ENCODE data around the gene NQO2.
"Not testable (repeated sequence)": the region's sequence is repeated elsewhere in the genome, so short reads cannot be mapped to it uniquely, and the experiment has no call there.

Gene NQO2

GRCh38 chr6:3045777-3046176 lies 46.1 kb downstream of the NQO2 start:
- no peak for FAIRE-seq

GRCh38 chr6:3046295-3046694 lies 46.6 kb downstream of the NQO2 start:
- no peak for FAIRE-seq

GRCh38 chr6:3048009-3048408 lies 48.3 kb downstream of the NQO2 start:
- not testable (repeated sequence) for FAIRE-seq

- no peak for FAIRE-seq
Measured at GRCh38 chr6:3052481-3053230, 53.0 kb downstream of the NQO2 start.

GRCh38 chr6:3053231-3053508 lies 53.5 kb downstream of the NQO2 start:
- no peak for FAIRE-seq

GRCh38 chr6:3054229-3055157 lies 54.8 kb downstream of the NQO2 start:
- FAIRE-seq, result not testable (repeated sequence)

GRCh38 chr6:3055158-3055499 lies 55.4 kb downstream of the NQO2 start:
- not testable (repeated sequence) for FAIRE-seq

- no peak for FAIRE-seq
Measured at GRCh38 chr6:3057063-3057770, 57.5 kb downstream of the NQO2 start.

- no peak for FAIRE-seq
Measured at GRCh38 chr6:3058957-3059356, 59.3 kb downstream of the NQO2 start.

GRCh38 chr6:3060092-3060491 lies 60.4 kb downstream of the NQO2 start:
- FAIRE-seq, result not testable (repeated sequence)

GRCh38 chr6:3061501-3061941 lies 61.8 kb downstream of the NQO2 start:
- no peak for FAIRE-seq

- FAIRE-seq, result not testable (repeated sequence)
Measured at GRCh38 chr6:3063340-3063732, 63.6 kb downstream of the NQO2 start.

- FAIRE-seq, result no peak
Measured at GRCh38 chr6:3063733-3064700, 64.3 kb downstream of the NQO2 start.

- no peak for FAIRE-seq
Measured at GRCh38 chr6:3068329-3069214, 68.9 kb downstream of the NQO2 start, which contains the start of gene RIPK1. Gene RIPK1, plus strand, starts transcription at chr6:3068494. Its CDS starts 8,330 bp downstream, at chr6:3076824.
